Measurements from ENCODE around the gene UQCC2.
A peak's percentile ranks its signal among the peaks of the same experiment; 100 is the strongest.

UQCC2 gene

DNA sequence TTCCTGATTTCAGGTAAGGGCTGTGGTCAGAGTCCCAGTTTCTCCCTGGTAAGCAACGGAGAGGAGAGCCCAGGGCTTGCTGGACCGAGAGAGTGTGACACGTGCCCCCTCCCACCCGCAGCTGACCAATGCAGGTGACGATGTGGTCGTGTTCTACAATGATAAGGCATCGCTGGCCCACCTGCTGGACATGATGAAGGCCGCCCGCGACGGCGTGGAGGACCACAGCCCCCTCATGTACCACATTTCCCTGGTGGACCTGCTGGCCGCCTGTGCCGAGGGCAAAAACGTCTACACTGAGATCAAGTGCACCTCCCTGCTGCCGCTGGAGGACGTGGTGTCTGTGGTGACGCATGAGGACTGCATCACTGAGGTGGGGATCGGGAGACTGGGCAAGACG is 31.7 kb downstream of the UQCC2 start:
- Histone ChIP-seq H4K20me1 (ENCODE audit: control insufficient read depth, insufficient read depth, low read depth, low read length) (no peaks in the 10 kb centered on the region), H3K4me3 (ENCODE audit: low read length) (no peak overlapping the region), H3K36me3 (ENCODE audit: control insufficient read depth, low read length) (peaks cover 95% of the 10 kb centered on the region), H3K9me3 (ENCODE audit: control insufficient read depth, insufficient read depth, low read length) (no peaks in the 10 kb centered on the region), H3K27me3 (ENCODE audit: control insufficient read depth, low read length) (no peaks in the 10 kb centered on the region), H3K4me1 (ENCODE audit: control insufficient read depth, low read length) (peaks cover 10% of the 10 kb centered on the region), H3K79me2 (ENCODE audit: control insufficient read depth, low read length) (no peaks in the 10 kb centered on the region), H3K27ac (ENCODE audit: low read depth, low read length) (no peak overlapping the region), H3F3A (ENCODE audit: control insufficient read depth, insufficient read depth) (no peaks in the 10 kb centered on the region), H3K9me2 (replicated peaks; ENCODE audit: control insufficient read depth, low read length) (no peaks in the 10 kb centered on the region), H3K4me2 (ENCODE audit: low read length) (no peak overlapping the region)
- TF ChIP-seq EZH2phosphoT487 (IDR thresholded peaks at IDR 0.05; ENCODE audit: borderline replicate concordance, low read length) (no peak), CTCF (IDR thresholded peaks at IDR 0.05; ENCODE audit: low read depth, low read length, poor library complexity, severe bottlenecking) (no peak)

- H3K9me2 ChIP-seq (replicated peaks; ENCODE audit: control insufficient read depth, low read length): no peaks in the 10 kb centered on the region
- H3K79me2 ChIP-seq (ENCODE audit: control insufficient read depth, low read length): no peaks in the 10 kb centered on the region
- no peaks in the 10 kb centered on the region for H3F3A ChIP-seq (ENCODE audit: control insufficient read depth, insufficient read depth)
- H3K9me3 ChIP-seq (ENCODE audit: control insufficient read depth, insufficient read depth, low read length): no peaks in the 10 kb centered on the region
- H3K4me3 ChIP-seq (ENCODE audit: low read length): no peak overlapping the region
- H4K20me1 ChIP-seq (ENCODE audit: control insufficient read depth, insufficient read depth, low read depth, low read length): no peaks in the 10 kb centered on the region
- peaks cover 95% of the 10 kb centered on the region for H3K36me3 ChIP-seq (ENCODE audit: control insufficient read depth, low read length)
- H3K27ac ChIP-seq (ENCODE audit: low read depth, low read length): peak overlapping the region; percentile 29
- TF ChIP-seq CTCF (IDR thresholded peaks at IDR 0.05; ENCODE audit: low read depth, low read length, poor library complexity, severe bottlenecking): no peak
- no peaks in the 10 kb centered on the region for H3K27me3 ChIP-seq (ENCODE audit: control insufficient read depth, low read length)
- no peak overlapping the region for H3K4me2 ChIP-seq (ENCODE audit: low read length)
- peaks cover 10% of the 10 kb centered on the region for H3K4me1 ChIP-seq (ENCODE audit: control insufficient read depth, low read length)
Observed at GRCh38 chr6:33678932-33679490, 32.5 kb downstream of the UQCC2 start.

DNA sequence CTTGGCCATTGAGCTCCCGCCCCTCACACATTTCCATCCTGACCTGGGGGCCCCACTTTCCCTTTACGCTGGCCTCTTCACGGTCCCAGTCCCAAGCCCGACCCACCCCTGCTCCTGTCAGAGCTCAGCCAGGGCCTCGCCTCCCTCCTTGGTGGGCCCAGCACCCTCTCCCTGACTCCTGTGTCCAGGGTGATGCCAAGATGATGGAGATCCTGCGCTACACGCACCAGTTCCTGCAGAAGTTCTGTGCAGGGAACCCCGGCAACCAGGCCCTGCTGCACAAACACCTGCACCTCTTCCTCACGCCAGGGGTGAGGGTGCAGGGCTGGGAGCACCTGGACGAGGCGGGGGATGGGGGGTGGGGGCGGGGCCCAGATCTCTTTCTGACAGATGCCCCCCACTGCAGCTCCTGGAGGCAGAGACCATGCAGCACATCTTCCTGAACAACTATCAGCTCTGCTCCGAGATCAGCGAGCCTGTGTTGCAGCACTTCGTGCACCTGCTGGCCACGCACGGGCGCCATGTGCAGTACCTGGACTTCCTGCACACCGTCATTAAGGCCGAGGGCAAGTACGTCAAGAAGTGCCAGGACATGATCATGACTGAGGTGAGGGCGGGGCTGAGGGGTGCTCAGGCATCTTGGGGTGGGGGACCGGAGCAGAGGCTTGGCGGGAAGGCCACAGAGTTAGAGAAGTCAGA is 33.1 kb downstream of the UQCC2 start:
- Histone ChIP-seq H3K27me3 (ENCODE audit: control insufficient read depth, low read length) (no peaks in the 10 kb centered on the region), H3F3A (ENCODE audit: control insufficient read depth, insufficient read depth) (no peaks in the 10 kb centered on the region), H4K20me1 (ENCODE audit: control insufficient read depth, insufficient read depth, low read depth, low read length) (no peaks in the 10 kb centered on the region), H3K36me3 (ENCODE audit: control insufficient read depth, low read length) (peaks cover 95% of the 10 kb centered on the region), H3K9me2 (replicated peaks; ENCODE audit: control insufficient read depth, low read length) (no peaks in the 10 kb centered on the region), H3K9me3 (ENCODE audit: control insufficient read depth, insufficient read depth, low read length) (no peaks in the 10 kb centered on the region), H3K4me1 (ENCODE audit: control insufficient read depth, low read length) (peaks cover 10% of the 10 kb centered on the region), H3K79me2 (ENCODE audit: control insufficient read depth, low read length) (no peaks in the 10 kb centered on the region), H3K27ac (ENCODE audit: low read depth, low read length) (peak overlapping the region; percentile 29), H3K4me3 (ENCODE audit: low read length) (no peak overlapping the region), H3K4me2 (ENCODE audit: low read length) (no peak overlapping the region)
- TF ChIP-seq CTCF (IDR thresholded peaks at IDR 0.05; ENCODE audit: low read depth, low read length, poor library complexity, severe bottlenecking) (no peak), EZH2phosphoT487 (IDR thresholded peaks at IDR 0.05; ENCODE audit: borderline replicate concordance, low read length) (no peak)
